KMS-11 (cell line): ENCODE data around the gene TMEM208.

ENCODE experiments used
- H2AFZ ChIP-seq: fragments of 200-600 bp; sonication (generic); 2 replicates; pipeline ENCODE4 v1.6.1; 2016; ENCODE audit warnings: antibody characterized with exemption, mixed run types, low read depth
- H3K27ac ChIP-seq: fragments of 200-600 bp; sonication (generic); 2 replicates; pipeline ENCODE4 v1.6.1; 2016; ENCODE audit warnings: mild to moderate bottlenecking, mixed run types
- H3K27me3 ChIP-seq: fragments of 200-600 bp; sonication (generic); 2 replicates; pipeline ENCODE4 v1.6.1; 2017; ENCODE audit warnings: mild to moderate bottlenecking, low read depth, mixed run types, moderate library complexity; ENCODE audit not compliant: insufficient read depth
- H3K36me3 ChIP-seq: fragments of 200-600 bp; sonication (generic); 2 replicates; pipeline ENCODE4 v1.6.1; 2017; ENCODE audit warnings: mild to moderate bottlenecking, mixed run types; ENCODE audit not compliant: insufficient read depth
- H3K4me1 ChIP-seq: fragments of 200-600 bp; sonication (generic); 2 replicates; pipeline ENCODE4 v1.6.1; 2016; ENCODE audit warnings: mild to moderate bottlenecking, low read depth, mixed run types; ENCODE audit not compliant: poor library complexity, severe bottlenecking
- H3K4me2 ChIP-seq: fragments of 200-600 bp; sonication (generic); 2 replicates; pipeline ENCODE4 v1.7.0; 2016; ENCODE audit warnings: mild to moderate bottlenecking, mixed run types
- H3K4me3 ChIP-seq: fragments of 200-600 bp; sonication (generic); IDR thresholded peaks from 2 replicates; pipeline ENCODE4 v1.6.1; 2017; ENCODE audit warnings: low read depth, low read length, mixed read lengths; ENCODE audit not compliant: insufficient read depth
- H3K79me2 ChIP-seq: fragments of 200-600 bp; sonication (generic); 2 replicates; pipeline ENCODE4 v1.6.1; 2016; ENCODE audit warnings: low read depth, mixed run types; ENCODE audit not compliant: insufficient read depth
- H3K9ac ChIP-seq: fragments of 200-600 bp; sonication (generic); 2 replicates; pipeline ENCODE4 v1.6.1; 2016; ENCODE audit warnings: mild to moderate bottlenecking, mixed run types
- H4K20me1 ChIP-seq: fragments of 200-600 bp; sonication (generic); 2 replicates; pipeline ENCODE4 v1.6.1; 2016; ENCODE audit warnings: mild to moderate bottlenecking, mixed run types; ENCODE audit not compliant: insufficient read depth
- TF ChIP-seq, protein P1 (sequence below): fragments of 200-600 bp; sonication (generic); conservative IDR thresholded peaks from 2 replicates; pipeline ENCODE4 v1.6.1; 2017; ENCODE audit warnings: low read depth, mild to moderate bottlenecking, antibody characterized with exemption, low read length, moderate library complexity, mixed read lengths

Gene TMEM208

DNA sequence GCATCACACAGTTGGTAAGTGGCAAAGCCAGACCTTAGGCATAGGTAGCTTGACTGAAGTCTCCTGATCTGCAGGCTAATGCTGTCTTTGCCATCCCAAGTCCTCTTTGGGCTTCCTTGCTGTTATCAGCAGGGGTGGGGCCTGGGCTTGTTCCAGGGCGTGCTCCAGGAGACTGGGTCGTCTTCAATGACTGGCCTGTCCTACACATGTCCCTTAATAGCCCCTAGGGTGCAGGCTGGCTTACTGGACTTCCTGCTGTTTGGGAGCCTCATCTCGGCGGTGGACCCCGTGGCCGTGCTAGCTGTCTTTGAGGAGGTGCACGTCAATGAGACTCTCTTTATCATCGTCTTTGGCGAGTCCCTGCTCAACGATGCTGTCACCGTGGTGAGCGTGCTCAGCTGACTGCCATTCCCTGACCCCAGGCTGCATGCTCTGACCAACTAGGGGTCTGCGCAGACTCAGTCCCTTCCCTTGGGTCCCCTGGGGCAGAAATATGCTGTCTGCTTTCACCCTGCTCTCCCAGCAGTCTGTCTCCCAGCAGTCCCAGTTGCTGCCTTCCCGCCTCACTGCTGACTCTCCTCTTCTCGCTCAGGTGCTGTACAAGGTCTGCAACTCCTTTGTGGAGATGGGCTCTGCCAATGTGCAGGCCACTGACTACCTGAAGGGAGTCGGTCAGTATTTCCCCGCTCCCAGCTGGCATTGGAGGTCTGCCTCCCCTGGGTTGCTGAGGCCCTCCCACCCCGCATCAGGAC lies 28.0 kb downstream of the TMEM208 start:
- Histone ChIP-seq H2AFZ (no peak overlapping the region), H3K9ac (no peak overlapping the region), H3K27me3 (peaks cover 14% of the 10 kb centered on the region), H3K4me3 (no peak overlapping the region), H3K27ac (no peak overlapping the region), H3K79me2 (no peaks in the 10 kb centered on the region), H3K36me3 (no peaks in the 10 kb centered on the region), H3K4me2 (no peak overlapping the region), H4K20me1 (no peaks in the 10 kb centered on the region), H3K4me1 (no peaks in the 10 kb centered on the region)
- TF ChIP-seq, protein P1, sequence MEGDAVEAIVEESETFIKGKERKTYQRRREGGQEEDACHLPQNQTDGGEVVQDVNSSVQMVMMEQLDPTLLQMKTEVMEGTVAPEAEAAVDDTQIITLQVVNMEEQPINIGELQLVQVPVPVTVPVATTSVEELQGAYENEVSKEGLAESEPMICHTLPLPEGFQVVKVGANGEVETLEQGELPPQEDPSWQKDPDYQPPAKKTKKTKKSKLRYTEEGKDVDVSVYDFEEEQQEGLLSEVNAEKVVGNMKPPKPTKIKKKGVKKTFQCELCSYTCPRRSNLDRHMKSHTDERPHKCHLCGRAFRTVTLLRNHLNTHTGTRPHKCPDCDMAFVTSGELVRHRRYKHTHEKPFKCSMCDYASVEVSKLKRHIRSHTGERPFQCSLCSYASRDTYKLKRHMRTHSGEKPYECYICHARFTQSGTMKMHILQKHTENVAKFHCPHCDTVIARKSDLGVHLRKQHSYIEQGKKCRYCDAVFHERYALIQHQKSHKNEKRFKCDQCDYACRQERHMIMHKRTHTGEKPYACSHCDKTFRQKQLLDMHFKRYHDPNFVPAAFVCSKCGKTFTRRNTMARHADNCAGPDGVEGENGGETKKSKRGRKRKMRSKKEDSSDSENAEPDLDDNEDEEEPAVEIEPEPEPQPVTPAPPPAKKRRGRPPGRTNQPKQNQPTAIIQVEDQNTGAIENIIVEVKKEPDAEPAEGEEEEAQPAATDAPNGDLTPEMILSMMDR = no peak

DNA sequence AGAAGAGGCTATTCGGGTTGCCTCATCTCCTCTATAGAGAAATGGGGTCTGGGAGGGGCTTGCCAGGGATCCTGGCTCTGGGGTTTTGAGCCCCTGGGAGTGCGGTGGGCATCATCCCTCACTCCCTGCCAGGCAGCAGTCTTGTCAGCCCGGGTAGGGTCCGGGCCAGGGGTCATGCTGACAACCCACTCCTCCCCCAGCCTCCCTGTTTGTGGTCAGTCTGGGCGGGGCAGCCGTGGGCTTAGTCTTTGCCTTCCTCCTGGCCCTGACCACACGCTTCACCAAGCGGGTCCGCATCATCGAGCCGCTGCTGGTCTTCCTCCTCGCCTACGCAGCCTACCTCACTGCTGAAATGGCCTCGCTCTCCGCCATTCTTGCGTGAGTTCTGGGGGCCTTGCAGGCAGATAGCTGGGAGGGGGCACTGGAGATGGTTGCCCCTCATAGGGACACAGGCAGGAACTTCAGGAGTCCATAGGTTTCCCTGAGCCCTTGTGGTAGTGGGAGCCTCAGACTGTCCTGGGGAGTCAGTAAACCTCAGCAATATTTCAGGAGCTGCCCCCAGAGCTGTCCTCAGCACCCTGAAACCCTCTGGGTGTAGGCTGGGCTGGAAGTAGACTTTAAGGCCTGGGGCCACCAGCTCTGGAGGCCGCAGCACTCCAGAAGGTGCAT lies 28.8 kb downstream of the TMEM208 start:
- Histone ChIP-seq H3K4me3 (no peak overlapping the region), H3K4me1 (peaks cover 4% of the 10 kb centered on the region), H3K4me2 (no peak overlapping the region), H2AFZ (no peak overlapping the region), H3K9ac (no peak overlapping the region), H3K27me3 (peaks cover 7% of the 10 kb centered on the region; the same call in 1 of the 2 replicates), H4K20me1 (no peaks in the 10 kb centered on the region), H3K79me2 (no peaks in the 10 kb centered on the region), H3K36me3 (no peaks in the 10 kb centered on the region), H3K27ac (no peak overlapping the region)
- TF ChIP-seq, protein P1 = no peak

GRCh38 chr16:67256701-67257230 lies 29.8 kb downstream of the TMEM208 start:
- H3K9ac ChIP-seq = no peak overlapping the region
- H3K27ac ChIP-seq = no peak overlapping the region
- H3K4me2 ChIP-seq = no peak overlapping the region
- peaks cover 12% of the 10 kb centered on the region for H3K4me1 ChIP-seq
- no peak overlapping the region for H2AFZ ChIP-seq
- H3K4me3 ChIP-seq = no peak overlapping the region
- no peaks in the 10 kb centered on the region for H4K20me1 ChIP-seq
- no peaks in the 10 kb centered on the region for H3K79me2 ChIP-seq
- TF ChIP-seq, protein P1 = no peak
- H3K27me3 ChIP-seq = 0 out of 2 replicates have a peak, but pooled peaks cover under 1% of the 10 kb centered on the region
- H3K36me3 ChIP-seq = no peaks in the 10 kb centered on the region

DNA sequence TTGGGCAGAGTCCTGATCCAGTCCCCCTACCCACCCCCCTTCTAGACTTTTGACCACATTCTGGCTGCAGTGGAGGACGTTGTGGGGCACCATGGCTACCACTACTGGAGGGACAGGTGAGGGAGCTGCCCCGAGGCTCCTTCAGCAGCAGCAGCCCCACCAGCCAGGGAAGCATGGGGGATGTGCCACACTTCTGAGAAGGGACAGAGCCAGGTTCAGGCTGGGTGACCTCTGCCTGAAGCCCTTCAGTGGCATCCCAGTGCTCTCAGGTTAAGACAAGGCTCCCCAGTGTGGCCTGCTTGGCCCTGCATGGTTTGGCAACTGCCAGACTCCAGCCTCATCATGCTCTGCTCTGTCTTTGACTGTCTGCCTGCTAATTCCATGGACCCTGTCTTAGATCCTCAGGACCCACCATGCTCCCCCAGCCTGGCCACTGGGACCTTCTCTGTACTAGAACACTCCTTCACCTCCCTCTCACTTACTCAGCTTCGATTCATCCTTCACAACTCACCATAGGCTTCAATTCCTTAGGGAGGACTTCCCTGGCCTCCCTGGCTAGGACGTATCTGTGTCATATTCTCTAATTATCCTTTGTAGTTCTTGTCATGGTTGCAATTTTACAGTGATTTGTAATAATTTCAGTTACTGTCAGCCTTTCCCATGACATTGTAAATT lies 30.7 kb downstream of the TMEM208 start:
- no peak overlapping the region for H3K27ac ChIP-seq
- no peaks in the 10 kb centered on the region for H3K79me2 ChIP-seq
- H3K4me3 ChIP-seq = no peak overlapping the region
- H3K9ac ChIP-seq = no peak overlapping the region
- no peak overlapping the region for H3K4me2 ChIP-seq
- peaks cover 12% of the 10 kb centered on the region for H3K4me1 ChIP-seq
- no peak overlapping the region for H2AFZ ChIP-seq
- H3K27me3 ChIP-seq = no peaks in the 10 kb centered on the region
- TF ChIP-seq, protein P1 = no peak
- H3K36me3 ChIP-seq = no peaks in the 10 kb centered on the region
- no peaks in the 10 kb centered on the region for H4K20me1 ChIP-seq
